Peyer's patch (tissue), 4 donors: ENCODE data around the gene TMEM88. TPM values are rescaled to one million over a fixed set of nuclear protein-coding genes. Genes with fewer than 3 reads are reported as not detected.

Experiments used
- DNase-seq, 3 donors: peaks; one replicate each; pipeline ENCODE4 v3.0.0-alpha.2; 2017 to 2019
- H3K27ac ChIP-seq, 4 donors: fragments of 200-600 bp; sonication (generic); one replicate each; pipeline ENCODE4 v1.5.1; 2016 to 2019
- H3K27me3 ChIP-seq, 2 donors: fragments of 200-600 bp; sonication (generic); one replicate each; pipeline ENCODE4 v1.5.1; 2019
- H3K36me3 ChIP-seq, 3 donors: fragments of 200-600 bp; sonication (generic); one replicate each; pipeline ENCODE4 v1.5.1; 2016 to 2019
- H3K4me1 ChIP-seq, 4 donors: fragments of 200-600 bp; sonication (generic); one replicate each; pipeline ENCODE4 v1.5.1; 2016 to 2019
- H3K4me3 ChIP-seq, 4 donors: fragments of 200-600 bp; sonication (generic); 1 replicate in 3 of 4; 2 replicates in 1 of 4; pipeline ENCODE4 v1.5.1; 2016 to 2019; ENCODE audit warnings: mild to moderate bottlenecking in 1 of 4
- H3K9me3 ChIP-seq, 4 donors: fragments of 200-600 bp; sonication (generic); one replicate each; pipeline ENCODE4 v1.5.1; 2016 to 2019; ENCODE audit warnings: mild to moderate bottlenecking in 1 of 4
- POLR2A ChIP-seq, 2 donors: fragments of 450-650 bp; IDR thresholded peaks; one replicate each; pipeline ENCODE4 v1.5.1; 2017; ENCODE audit warnings: antibody characterized with exemption in 2 of 2, mild to moderate bottlenecking in 2 of 2, moderate library complexity in 2 of 2
- total RNA-seq, 4 donors: library from RNA; depleted of rRNA; stranded (reverse); fragments of >200 nt; gene quantifications; one replicate each; pipeline ENCODE4 v1.1.0, GENCODE V29; 2016
- TF ChIP-seq, protein P1 (sequence below), 6 experiments: fragments of 450-650 bp in 4 of 6; fragments of 200-600 bp in 2 of 6; sonication (generic) in 1 of 6; IDR thresholded peaks; one replicate each; pipeline ENCODE4 v1.5.1; 2017 to 2019; ENCODE audit warnings: antibody characterized with exemption in 6 of 6, mild to moderate bottlenecking in 3 of 6, moderate library complexity in 1 of 6

Gene TMEM88
- total RNA-seq, 4 donors from 2014 or later: 3.4 to 29.7 (median 12.9) TPM

DNA sequence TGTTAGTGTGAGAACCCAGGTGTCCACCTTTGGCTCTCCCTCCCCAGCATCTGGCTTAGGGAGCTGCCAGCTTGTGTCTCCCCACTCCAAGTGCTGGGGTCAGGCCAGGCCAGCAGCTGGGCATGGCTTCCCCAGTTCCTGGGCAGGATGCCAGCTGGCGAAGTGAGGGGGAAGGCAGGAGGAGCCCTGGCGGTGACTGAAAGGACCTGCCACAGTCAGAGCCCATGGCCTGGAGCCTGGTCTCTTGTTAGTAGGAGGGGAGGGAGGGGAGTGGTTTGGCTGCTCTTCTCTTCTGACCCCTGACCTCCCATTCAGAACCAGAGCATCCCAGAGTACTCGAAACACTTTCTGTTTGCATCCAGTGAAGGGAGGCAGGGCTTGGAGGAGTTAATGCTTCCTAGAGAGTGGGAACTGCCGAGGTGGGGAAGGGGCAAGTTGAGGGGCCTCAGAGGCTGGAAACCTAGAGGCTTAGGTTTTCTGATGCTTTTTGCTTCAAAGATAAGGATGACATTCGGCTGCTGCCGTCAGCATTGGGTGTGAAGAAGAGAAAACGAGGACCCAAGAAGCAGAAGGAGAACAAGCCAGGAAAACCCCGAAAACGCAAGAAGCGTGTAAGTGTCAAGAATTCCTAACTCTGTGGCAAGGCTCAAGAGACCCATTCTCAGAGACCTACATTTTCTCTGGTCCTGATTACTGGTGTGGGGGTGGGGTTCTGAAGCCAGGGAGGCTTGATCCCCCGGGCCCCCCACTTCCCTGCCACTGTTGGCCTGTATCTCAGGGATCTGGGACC lies 34.5 kb downstream of the TMEM88 start:
- peak overlapping the region in 1 of 4 donors; percentile 13 for H3K4me3 ChIP-seq
- H3K4me1 ChIP-seq: peaks cover 0 to 42% (median 10%) of the 10 kb centered on the region in 4 donors

DNA sequence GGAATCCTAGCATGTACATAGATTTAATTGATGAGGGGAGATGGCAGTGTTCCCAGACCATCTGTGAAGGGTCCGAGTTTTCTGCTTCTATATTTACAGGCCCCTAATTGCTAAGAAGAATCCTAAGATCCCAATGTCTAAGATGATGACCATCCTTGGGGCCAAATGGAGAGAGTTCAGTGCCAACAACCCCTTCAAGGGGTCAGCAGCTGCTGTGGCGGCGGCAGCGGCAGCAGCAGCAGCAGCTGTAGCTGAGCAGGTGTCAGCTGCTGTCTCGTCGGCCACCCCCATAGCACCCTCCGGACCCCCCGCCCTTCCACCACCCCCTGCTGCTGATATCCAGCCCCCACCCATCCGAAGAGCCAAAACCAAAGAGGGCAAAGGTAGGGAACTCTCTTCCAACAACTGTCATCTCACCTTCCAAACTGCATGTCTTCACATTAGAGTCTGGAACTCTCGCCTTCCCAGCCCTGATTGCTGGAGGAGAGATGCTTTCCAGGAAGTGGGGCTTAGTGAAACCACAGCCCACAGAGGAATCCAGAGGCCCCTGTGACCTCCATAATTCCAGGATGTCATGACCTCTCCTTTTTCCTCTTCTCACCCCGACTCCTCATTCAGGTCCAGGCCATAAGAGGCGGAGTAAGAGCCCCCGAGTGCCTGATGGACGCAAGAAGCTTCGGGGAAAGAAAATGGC lies 38.5 kb downstream of the TMEM88 start:
- no peak for DNase-seq

More for the DNA sequence above, 34.5 kb downstream of the TMEM88 start:
- peak in 1 of 2 donors; percentile 14 for TF ChIP-seq POLR2A (IDR thresholded peaks at IDR 0.05)
- TF ChIP-seq, protein P1, sequence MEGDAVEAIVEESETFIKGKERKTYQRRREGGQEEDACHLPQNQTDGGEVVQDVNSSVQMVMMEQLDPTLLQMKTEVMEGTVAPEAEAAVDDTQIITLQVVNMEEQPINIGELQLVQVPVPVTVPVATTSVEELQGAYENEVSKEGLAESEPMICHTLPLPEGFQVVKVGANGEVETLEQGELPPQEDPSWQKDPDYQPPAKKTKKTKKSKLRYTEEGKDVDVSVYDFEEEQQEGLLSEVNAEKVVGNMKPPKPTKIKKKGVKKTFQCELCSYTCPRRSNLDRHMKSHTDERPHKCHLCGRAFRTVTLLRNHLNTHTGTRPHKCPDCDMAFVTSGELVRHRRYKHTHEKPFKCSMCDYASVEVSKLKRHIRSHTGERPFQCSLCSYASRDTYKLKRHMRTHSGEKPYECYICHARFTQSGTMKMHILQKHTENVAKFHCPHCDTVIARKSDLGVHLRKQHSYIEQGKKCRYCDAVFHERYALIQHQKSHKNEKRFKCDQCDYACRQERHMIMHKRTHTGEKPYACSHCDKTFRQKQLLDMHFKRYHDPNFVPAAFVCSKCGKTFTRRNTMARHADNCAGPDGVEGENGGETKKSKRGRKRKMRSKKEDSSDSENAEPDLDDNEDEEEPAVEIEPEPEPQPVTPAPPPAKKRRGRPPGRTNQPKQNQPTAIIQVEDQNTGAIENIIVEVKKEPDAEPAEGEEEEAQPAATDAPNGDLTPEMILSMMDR (IDR thresholded peaks at IDR 0.05): peak in 4 of 6 experiments; percentile 27 to 65 (median 64)
- H3K27ac ChIP-seq: peak overlapping the region; percentile 89 to 96 (median 94)
- peaks cover 0 to 33% (median 0%) of the 10 kb centered on the region in 3 donors for H3K36me3 ChIP-seq
- H3K27me3 ChIP-seq: no peaks in the 10 kb centered on the region
- peak; percentile 61 to 92 (median 92) for DNase-seq
- H3K9me3 ChIP-seq: no peaks in the 10 kb centered on the region

DNA sequence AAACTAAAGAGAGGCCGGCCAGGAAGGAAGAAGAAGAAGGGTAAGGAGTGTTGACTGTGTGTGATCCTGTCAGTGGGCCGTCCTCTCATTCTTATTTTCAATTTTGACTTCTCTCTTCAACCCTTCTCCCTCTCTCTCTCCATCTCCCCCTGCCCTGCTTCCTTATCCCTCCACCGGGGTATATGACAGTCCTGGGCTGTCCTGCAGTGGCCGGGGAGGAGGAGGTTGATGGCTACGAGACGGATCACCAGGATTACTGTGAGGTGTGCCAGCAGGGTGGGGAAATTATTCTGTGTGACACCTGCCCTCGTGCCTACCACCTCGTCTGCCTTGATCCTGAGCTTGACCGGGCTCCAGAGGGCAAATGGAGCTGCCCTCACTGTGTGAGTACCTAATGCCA lies 39.4 kb downstream of the TMEM88 start:
- no peak overlapping the region for H3K27ac ChIP-seq
- peaks cover 0 to 11% (median 0%) of the 10 kb centered on the region in 4 donors for H3K4me1 ChIP-seq
- no peak for DNase-seq
- TF ChIP-seq, protein P1 (IDR thresholded peaks at IDR 0.05): no peak
- TF ChIP-seq POLR2A (IDR thresholded peaks at IDR 0.05): no peak
- H3K36me3 ChIP-seq: peaks cover 0 to 81% (median 0%) of the 10 kb centered on the region in 3 donors
- H3K27me3 ChIP-seq: no peaks in the 10 kb centered on the region
- no peak overlapping the region for H3K4me3 ChIP-seq
- no peaks in the 10 kb centered on the region for H3K9me3 ChIP-seq

More for the DNA sequence above, 38.5 kb downstream of the TMEM88 start:
- no peaks in the 10 kb centered on the region for H3K9me3 ChIP-seq
- peaks cover 0 to 20% (median 5%) of the 10 kb centered on the region in 4 donors for H3K4me1 ChIP-seq
- H3K36me3 ChIP-seq: peaks cover 0 to 72% (median 0%) of the 10 kb centered on the region in 3 donors
- H3K27ac ChIP-seq: no peak overlapping the region
- no peaks in the 10 kb centered on the region for H3K27me3 ChIP-seq
- no peak for TF ChIP-seq POLR2A (IDR thresholded peaks at IDR 0.05)
- TF ChIP-seq, protein P1 (IDR thresholded peaks at IDR 0.05): no peak
- no peak overlapping the region for H3K4me3 ChIP-seq

DNA sequence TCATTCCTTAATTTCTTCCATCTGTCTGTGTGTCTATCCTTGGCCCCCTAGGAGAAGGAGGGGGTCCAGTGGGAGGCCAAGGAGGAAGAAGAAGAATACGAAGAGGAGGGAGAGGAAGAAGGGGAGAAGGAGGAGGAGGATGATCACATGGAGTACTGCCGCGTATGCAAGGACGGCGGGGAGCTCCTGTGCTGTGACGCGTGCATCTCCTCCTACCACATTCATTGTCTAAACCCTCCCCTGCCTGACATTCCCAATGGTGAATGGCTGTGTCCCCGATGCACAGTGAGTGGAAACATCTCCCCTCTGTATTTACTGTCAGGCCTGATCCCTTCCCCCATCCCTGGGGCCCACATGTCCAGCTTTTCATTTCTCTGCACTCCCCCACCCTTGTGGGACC lies 40.0 kb downstream of the TMEM88 start:
- no peak for DNase-seq
- Histone ChIP-seq H3K4me3 (no peak overlapping the region), H3K4me1 (peaks cover 0 to 5% (median 0%) of the 10 kb centered on the region in 4 donors), H3K27me3 (no peaks in the 10 kb centered on the region), H3K27ac (no peak overlapping the region), H3K36me3 (peaks cover 0 to 87% (median 0%) of the 10 kb centered on the region in 3 donors), H3K9me3 (no peaks in the 10 kb centered on the region)
- TF ChIP-seq, protein P1 (IDR thresholded peaks at IDR 0.05): no peak
- no peak for TF ChIP-seq POLR2A (IDR thresholded peaks at IDR 0.05)

DNA sequence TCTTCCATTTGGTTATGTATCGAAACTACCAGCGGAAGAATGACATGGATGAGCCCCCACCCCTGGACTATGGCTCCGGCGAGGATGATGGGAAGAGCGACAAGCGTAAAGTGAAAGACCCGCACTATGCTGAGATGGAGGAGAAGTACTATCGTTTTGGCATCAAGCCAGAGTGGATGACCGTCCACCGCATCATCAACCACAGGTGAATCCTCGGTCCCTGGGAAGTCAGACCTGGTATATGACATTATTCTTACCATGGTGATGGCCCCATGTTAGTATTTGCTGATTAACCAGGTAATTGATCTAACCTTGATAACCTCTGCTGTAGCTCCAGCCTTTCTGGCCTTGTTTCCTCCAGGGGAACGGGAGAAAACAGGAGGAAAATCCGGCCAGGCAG lies 42.2 kb downstream of the TMEM88 start:
- no peaks in the 10 kb centered on the region for H3K4me1 ChIP-seq
- H3K9me3 ChIP-seq: no peaks in the 10 kb centered on the region
- TF ChIP-seq POLR2A (IDR thresholded peaks at IDR 0.05): no peak
- TF ChIP-seq, protein P1 (IDR thresholded peaks at IDR 0.05): no peak
- H3K36me3 ChIP-seq: peaks cover 0 to 92% (median 0%) of the 10 kb centered on the region in 3 donors
- no peak for DNase-seq
- no peak overlapping the region for H3K27ac ChIP-seq
- H3K27me3 ChIP-seq: no peaks in the 10 kb centered on the region
- H3K4me3 ChIP-seq: no peak overlapping the region
